GM12892 (cell line): ENCODE data around the gene GGACT.

ENCODE experiments used
- POLR2A ChIP-seq: IDR thresholded peaks from 2 replicates; pipeline ENCODE4 v1.6.1; 2011; ENCODE audit warnings: low read depth, low read length, control low read depth
- POLR2AphosphoS5 ChIP-seq: IDR thresholded peaks from 2 replicates; pipeline ENCODE4 v1.6.1; 2011; ENCODE audit warnings: low read depth, low read length, control low read depth
- TAF1 ChIP-seq: IDR thresholded peaks from 2 replicates; pipeline ENCODE4 v1.6.1; 2011; ENCODE audit warnings: low read depth, mild to moderate bottlenecking, control low read depth, low read length, borderline replicate concordance

DNA sequence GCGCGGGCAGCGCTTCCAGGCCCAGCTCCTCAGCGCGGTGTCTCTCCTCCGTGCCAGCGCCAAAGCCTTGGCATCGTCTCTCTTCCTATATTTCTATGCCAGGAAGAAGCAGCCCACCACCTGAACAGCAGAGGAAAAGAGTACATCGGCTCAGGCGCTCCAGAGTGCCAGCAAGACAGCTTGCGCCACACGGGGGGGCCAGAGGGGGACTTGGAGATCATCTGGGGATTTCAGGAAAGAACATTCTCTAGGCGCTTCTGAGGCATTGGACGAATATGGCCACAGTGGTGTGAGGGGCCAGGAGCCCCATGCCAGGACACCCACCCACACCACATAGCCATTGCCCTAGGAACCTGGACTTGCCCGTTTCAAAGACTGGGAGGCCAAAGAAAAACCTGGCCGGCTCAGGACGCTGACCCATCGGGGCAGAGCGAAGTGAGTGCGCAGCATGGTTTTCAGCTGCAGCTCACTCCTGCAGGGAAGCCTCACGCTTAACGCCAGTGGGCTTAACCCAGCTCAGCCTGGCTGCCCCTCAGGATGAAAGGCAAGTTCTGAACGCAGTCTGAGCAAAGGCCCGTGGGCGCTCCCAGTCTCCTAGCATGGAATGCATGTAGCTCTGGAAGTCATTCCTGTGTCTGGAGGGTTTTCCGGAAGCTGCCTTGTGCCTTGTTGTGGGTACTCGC, 62.1 kb downstream of the GGACT start:
- TF ChIP-seq POLR2A (no peak), TAF1 (no peak), POLR2AphosphoS5 (no peak)
